Calu3 (cell line): ENCODE data around the gene DZANK1. TPM values are rescaled to one million over a fixed set of nuclear protein-coding genes. Genes with fewer than 3 reads are reported as not detected.
"Not testable (repeated sequence)": the region's sequence is repeated elsewhere in the genome, so short reads cannot be mapped to it uniquely, and the experiment has no call there.

Experiments used
- BruUV-seq: library from RNA; stranded (reverse); fragments of 400-500 nt; replicated peaks from 2 replicates; lab custom pipeline; 2021; lab: Mats Ljungman, UMichigan
- CTCF ChIA-PET: fragments of 300-600 bp; sonication (Branson Sonifier 250); formaldehyde crosslinking; loops from one replicate; lab custom pipeline; 2022; ENCODE audit warnings: antibody characterized with exemption; lab: Charles Lee
- DNase-seq: peaks from one replicate; pipeline ENCODE4 v3.0.0; 2022
- H3K27ac Mint-ChIP-seq: one replicate; pipeline ENCODE4 v1.8.0; 2022; ENCODE audit warnings: mixed read lengths; ENCODE audit not compliant: unreplicated experiment
- H3K27me3 Mint-ChIP-seq: one replicate; pipeline ENCODE4 v1.8.0; 2022; ENCODE audit warnings: mixed read lengths; ENCODE audit not compliant: unreplicated experiment
- H3K36me3 Mint-ChIP-seq: one replicate; pipeline ENCODE4 v1.8.0; 2022; ENCODE audit warnings: mild to moderate bottlenecking, moderate library complexity, mixed read lengths; ENCODE audit not compliant: insufficient read depth, unreplicated experiment
- H3K4me1 Mint-ChIP-seq: one replicate; pipeline ENCODE4 v1.8.0; 2022; ENCODE audit warnings: mild to moderate bottlenecking, low read depth, mixed read lengths; ENCODE audit not compliant: unreplicated experiment
- H3K4me3 Mint-ChIP-seq: one replicate; pipeline ENCODE4 v1.8.0; 2022; ENCODE audit warnings: mild to moderate bottlenecking, low read depth, moderate library complexity, mixed read lengths; ENCODE audit not compliant: unreplicated experiment
- H3K9me3 Mint-ChIP-seq: one replicate; pipeline ENCODE4 v1.8.0; 2022; ENCODE audit warnings: low read depth, mixed read lengths; ENCODE audit not compliant: unreplicated experiment
- CTCF ChIP-seq: fragments of 200-600 bp; IDR thresholded peaks from one replicate; pipeline ENCODE4 v1.8.0; 2022; ENCODE audit warnings: antibody characterized with exemption; ENCODE audit not compliant: unreplicated experiment
- intact Hi-C: fragments of 100-400 bp; cut with micrococcal nuclease; formaldehyde crosslinking; loops from one replicate; pipeline ENCODE4 v1.10.0; 2022; ENCODE audit not compliant: unreplicated experiment
- microRNA-seq: library from miRNA; unstranded; fragments of <30 nt; microRNA quantifications from one replicate; pipeline ENCODE4 v1.2.0, GENCODE V29; 2022
- total RNA-seq: library from RNA; stranded (reverse); gene quantifications from 2 replicates; pipeline ENCODE4 v1.2.3, GENCODE V29; 2022

DZANK1 gene
- total RNA-seq, 1 experiment from 2014 or later: 1.0 TPM

GRCh38 chr20:18360635-18361034 lies 106.2 kb downstream of the DZANK1 start:
- no peaks in the 10 kb centered on the region for H3K4me1 Mint-ChIP-seq
- no peaks in the 10 kb centered on the region for H3K36me3 Mint-ChIP-seq
- no peaks in the 10 kb centered on the region for H3K9me3 Mint-ChIP-seq
- no peaks in the 10 kb centered on the region for H3K27me3 Mint-ChIP-seq
- BruUV-seq: no TSS peak
- intact Hi-C loops: no loop called here
- no peak overlapping the region for H3K4me3 Mint-ChIP-seq
- CTCF ChIA-PET: interaction anchor here (0.6 kb wide), 1 partner anchor 134 kb away, joined by 3 read pairs; no protein-coding TSS in a partner anchor
- no peak for DNase-seq
- no peak overlapping the region for H3K27ac Mint-ChIP-seq
- TF ChIP-seq CTCF: no peak

GRCh38 chr20:18359854-18360253 lies 107.0 kb downstream of the DZANK1 start:
- TF ChIP-seq CTCF: no peak
- no peak for DNase-seq
- no TSS peak for BruUV-seq
- H3K36me3 Mint-ChIP-seq: no peaks in the 10 kb centered on the region
- H3K4me3 Mint-ChIP-seq: no peak overlapping the region
- no peaks in the 10 kb centered on the region for H3K4me1 Mint-ChIP-seq
- intact Hi-C loops: no loop called here
- no peaks in the 10 kb centered on the region for H3K27me3 Mint-ChIP-seq
- H3K27ac Mint-ChIP-seq: no peak overlapping the region
- CTCF ChIA-PET: interaction anchor here (0.6 kb wide), 1 partner anchor 134 kb away, joined by 3 read pairs; no protein-coding TSS in a partner anchor
- H3K9me3 Mint-ChIP-seq: peaks cover under 1% of the 10 kb centered on the region

- H3K4me3 Mint-ChIP-seq, H3K27me3 Mint-ChIP-seq, H3K36me3 Mint-ChIP-seq, H3K4me1 Mint-ChIP-seq, H3K9me3 Mint-ChIP-seq, intact Hi-C loops, DNase-seq, BruUV-seq, H3K27ac Mint-ChIP-seq: not testable (repeated sequence)
- CTCF ChIA-PET: interaction anchor here (0.7 kb wide), 1 partner anchor 31 kb away, joined by 3 read pairs; no protein-coding TSS in a partner anchor
These were observed 117.1 kb downstream of the DZANK1 start for GRCh38 chr20:18349749-18350148.

Small RNAs within 50 kb of the gene (microRNA-seq; reads per million reads assigned to microRNA genes)
- 1.4 reads per million for gene MIR3192

Other genes starting within 250 kb of the DZANK1 start
- 4.6 and 5.0 TPM in 2 replicates for gene ZNF133, start 178.5 kb downstream of the DZANK1 start, total RNA-seq
- 4.1 and 4.2 TPM in 2 replicates for gene POLR3F, start 360 bp upstream of the DZANK1 start, total RNA-seq
- gene RBBP9, start 30.2 kb upstream of the DZANK1 start, total RNA-seq: 3.5 and 5.5 TPM in 2 replicates
- gene SEC23B, start 40.9 kb upstream of the DZANK1 start, total RNA-seq: 22.0 and 26.3 TPM in 2 replicates
- gene SMIM26, start 100.4 kb upstream of the DZANK1 start, total RNA-seq: 17.8 and 20.9 TPM in 2 replicates
- gene DTD1, start 121.0 kb upstream of the DZANK1 start, total RNA-seq: 14.2 and 14.3 TPM in 2 replicates